Measurements from ENCODE around the gene CADM4.

The CADM4 gene

GRCh38 chr19:43618921-43619261 is 20.8 kb downstream of the CADM4 start:
- TF ChIP-seq EZH2phosphoT487 (IDR thresholded peaks at IDR 0.05; ENCODE audit: borderline replicate concordance, low read length) (no peak), CTCF (IDR thresholded peaks at IDR 0.05; ENCODE audit: low read depth, low read length, poor library complexity, severe bottlenecking) (no peak)
- Histone ChIP-seq H3K27ac (ENCODE audit: low read depth, low read length) (peak overlapping the region; percentile 93), H4K20me1 (ENCODE audit: control insufficient read depth, insufficient read depth, low read depth, low read length) (no peaks in the 10 kb centered on the region), H3K9me2 (replicated peaks; ENCODE audit: control insufficient read depth, low read length) (no peaks in the 10 kb centered on the region), H3K27me3 (ENCODE audit: control insufficient read depth, low read length) (no peaks in the 10 kb centered on the region), H3K4me3 (ENCODE audit: low read length) (peak overlapping the region; percentile 100), H3K4me2 (ENCODE audit: low read length) (peak overlapping the region; percentile 97), H3F3A (ENCODE audit: control insufficient read depth, insufficient read depth) (peaks cover 5% of the 10 kb centered on the region; the same call in 1 of the 2 replicates), H3K79me2 (ENCODE audit: control insufficient read depth, low read length) (peaks cover 64% of the 10 kb centered on the region), H3K9me3 (ENCODE audit: control insufficient read depth, insufficient read depth, low read length) (no peaks in the 10 kb centered on the region), H3K36me3 (ENCODE audit: control insufficient read depth, low read length) (peaks cover 18% of the 10 kb centered on the region), H3K4me1 (ENCODE audit: control insufficient read depth, low read length) (peaks cover 25% of the 10 kb centered on the region)

GRCh38 chr19:43616954-43617353 is 22.7 kb downstream of the CADM4 start:
- no peaks in the 10 kb centered on the region for H4K20me1 ChIP-seq (ENCODE audit: control insufficient read depth, insufficient read depth, low read depth, low read length)
- H3K27ac ChIP-seq (ENCODE audit: low read depth, low read length): no peak overlapping the region
- no peaks in the 10 kb centered on the region for H3K27me3 ChIP-seq (ENCODE audit: control insufficient read depth, low read length)
- H3K4me3 ChIP-seq (ENCODE audit: low read length): no peak overlapping the region
- peaks cover 82% of the 10 kb centered on the region for H3K79me2 ChIP-seq (ENCODE audit: control insufficient read depth, low read length)
- H3F3A ChIP-seq (ENCODE audit: control insufficient read depth, insufficient read depth): peaks cover 5% of the 10 kb centered on the region; the same call in 1 of the 2 replicates
- TF ChIP-seq EZH2phosphoT487 (IDR thresholded peaks at IDR 0.05; ENCODE audit: borderline replicate concordance, low read length) (no peak), CTCF (IDR thresholded peaks at IDR 0.05; ENCODE audit: low read depth, low read length, poor library complexity, severe bottlenecking) (no peak)
- H3K9me2 ChIP-seq (replicated peaks; ENCODE audit: control insufficient read depth, low read length): no peaks in the 10 kb centered on the region
- H3K4me2 ChIP-seq (ENCODE audit: low read length): peak overlapping the region; percentile 19; the same call in 1 of the 2 replicates
- H3K9me3 ChIP-seq (ENCODE audit: control insufficient read depth, insufficient read depth, low read length): no peaks in the 10 kb centered on the region
- peaks cover 37% of the 10 kb centered on the region for H3K36me3 ChIP-seq (ENCODE audit: control insufficient read depth, low read length)
- H3K4me1 ChIP-seq (ENCODE audit: control insufficient read depth, low read length): peaks cover 25% of the 10 kb centered on the region

GRCh38 chr19:43616306-43616705 is 23.3 kb downstream of the CADM4 start:
- peaks cover 41% of the 10 kb centered on the region for H3K36me3 ChIP-seq (ENCODE audit: control insufficient read depth, low read length)
- no peaks in the 10 kb centered on the region for H4K20me1 ChIP-seq (ENCODE audit: control insufficient read depth, insufficient read depth, low read depth, low read length)
- H3K27ac ChIP-seq (ENCODE audit: low read depth, low read length): no peak overlapping the region
- H3K9me3 ChIP-seq (ENCODE audit: control insufficient read depth, insufficient read depth, low read length): no peaks in the 10 kb centered on the region
- no peaks in the 10 kb centered on the region for H3K9me2 ChIP-seq (replicated peaks; ENCODE audit: control insufficient read depth, low read length)
- no peak overlapping the region for H3K4me3 ChIP-seq (ENCODE audit: low read length)
- H3K4me1 ChIP-seq (ENCODE audit: control insufficient read depth, low read length): peaks cover 25% of the 10 kb centered on the region
- H3K4me2 ChIP-seq (ENCODE audit: low read length): no peak overlapping the region
- no peak for TF ChIP-seq EZH2phosphoT487 (IDR thresholded peaks at IDR 0.05; ENCODE audit: borderline replicate concordance, low read length)
- TF ChIP-seq CTCF (IDR thresholded peaks at IDR 0.05; ENCODE audit: low read depth, low read length, poor library complexity, severe bottlenecking): no peak
- no peaks in the 10 kb centered on the region for H3F3A ChIP-seq (ENCODE audit: control insufficient read depth, insufficient read depth)
- H3K27me3 ChIP-seq (ENCODE audit: control insufficient read depth, low read length): no peaks in the 10 kb centered on the region
- H3K79me2 ChIP-seq (ENCODE audit: control insufficient read depth, low read length): peaks cover 87% of the 10 kb centered on the region
